K562 (cell line): ENCODE results near the gene ZZZ3. TPM values are rescaled to one million over a fixed set of nuclear protein-coding genes. Genes with fewer than 3 reads are reported as not detected.
A peak's percentile ranks its signal among the peaks of the same experiment; 100 is the strongest.

ENCODE experiments used
- ARHGAP35 ChIP-seq: fragments of 450-650 bp; IDR thresholded peaks from 2 replicates; pipeline ENCODE4 v1.6.1; 2018; ENCODE audit not compliant: partially characterized antibody
- ARID4B ChIP-seq: sonication (generic); formaldehyde crosslinking; IDR thresholded peaks from 2 replicates; pipeline ENCODE4 v1.8.0; 2022; ENCODE audit warnings: mild to moderate bottlenecking, missing genetic modification reagents
- CAMTA2 ChIP-seq: fragments of 250-450 bp; sonication (Bioruptor Pico); conservative IDR thresholded peaks from 2 replicates; pipeline ENCODE4 v1.5.1; 2022
- FOXJ2 ChIP-seq: fragments of 200-800 bp; sonication (Bioruptor generic); IDR thresholded peaks from 2 replicates; pipeline ENCODE4 v1.6.1; 2016; ENCODE audit warnings: missing genetic modification characterization, missing compliant biosample characterization
- HDAC2 ChIP-seq: fragments of 450-650 bp; IDR thresholded peaks from 2 replicates; pipeline ENCODE4 v1.6.1; 2016; ENCODE audit warnings: mild to moderate bottlenecking
- LARP7 ChIP-seq: fragments of 450-650 bp; IDR thresholded peaks from 2 replicates; pipeline ENCODE4 v1.6.1; 2016
- PML ChIP-seq: IDR thresholded peaks from 2 replicates; pipeline ENCODE4 v1.6.1; 2012; ENCODE audit warnings: low read length, inconsistent platforms
- PRDM10 ChIP-seq: fragments of 450-650 bp; IDR thresholded peaks from 2 replicates; pipeline ENCODE4 v1.6.1; 2018; ENCODE audit not compliant: partially characterized antibody
- TCF15 ChIP-seq: fragments of 250-450 bp; sonication (Bioruptor Pico); IDR thresholded peaks from 2 replicates; pipeline ENCODE4 v1.8.0; 2022; ENCODE audit warnings: moderate library complexity, mild to moderate bottlenecking, inconsistent platforms
- TFAP4 ChIP-seq: sonication (generic); formaldehyde crosslinking; IDR thresholded peaks from 2 replicates; pipeline ENCODE4 v1.8.0; 2022; ENCODE audit warnings: missing genetic modification reagents, mild to moderate bottlenecking, moderate library complexity, borderline replicate concordance
- ZBTB8A ChIP-seq: fragments of 450-650 bp; IDR thresholded peaks from 2 replicates; pipeline ENCODE4 v1.6.1; 2018; ENCODE audit warnings: mild to moderate bottlenecking, moderate library complexity; ENCODE audit not compliant: partially characterized antibody
- polyA plus RNA-seq, 8 experiments: library from polyadenylated mRNA; depleted of rRNA in 4 of 8; stranded (reverse) in 5 of 8; unstranded in 3 of 8; fragments of >200 nt; fragmentation: Nextera tagmentation in 2 of 8; fragmentation: Illumina TruSeq in 1 of 8; extraction: Ambion mirVana in 2 of 8; extraction: Trizol in 1 of 8; gene quantifications; 2 replicates each; pipeline versions ENCODE4 v1.2.1 to v1.2.3, GENCODE V29; 2011 to 2014; ENCODE audit warnings: inconsistent platforms in 1 of 8, missing spikeins in 1 of 8
- total RNA-seq, 7 experiments: library from RNA; depleted of rRNA in 6 of 7; stranded (reverse); fragments of >200 nt in 6 of 7; fragmentation: Illumina TruSeq in 2 of 7; extraction: Trizol in 2 of 7; gene quantifications; 2 replicates each; pipeline versions ENCODE4 v1.2.1 to v1.2.3, GENCODE V29; 2011 to 2021; ENCODE audit warnings: low replicate concordance in 1 of 7
- TF ChIP-seq, protein P1 (sequence below): fragments of 450-650 bp; IDR thresholded peaks from 2 replicates; pipeline ENCODE4 v1.6.1; 2016
- TF ChIP-seq, protein P2 (sequence below), 2 experiments: fragments of 450-650 bp in 1 of 2; sonication (generic) in 1 of 2; formaldehyde crosslinking; conservative IDR thresholded peaks; 2 replicates each; pipeline versions ENCODE4 v1.4.0 to v1.8.1; 2020 to 2022; ENCODE audit warnings: mild to moderate bottlenecking in 1 of 2, missing genetic modification reagents in 1 of 2
- TF ChIP-seq, protein P3 (sequence below): sonication (generic); formaldehyde crosslinking; IDR thresholded peaks from 2 replicates; pipeline ENCODE4 v1.8.0; 2022; ENCODE audit warnings: mild to moderate bottlenecking, missing genetic modification reagents

ZZZ3 gene
- total and polyA plus RNA-seq, 9 of the 15 experiments (the other 6 are each of a cell fraction or from before 2014, with no cell fraction given), result 13.9 to 64.0 (median 36.7) TPM

DNA sequence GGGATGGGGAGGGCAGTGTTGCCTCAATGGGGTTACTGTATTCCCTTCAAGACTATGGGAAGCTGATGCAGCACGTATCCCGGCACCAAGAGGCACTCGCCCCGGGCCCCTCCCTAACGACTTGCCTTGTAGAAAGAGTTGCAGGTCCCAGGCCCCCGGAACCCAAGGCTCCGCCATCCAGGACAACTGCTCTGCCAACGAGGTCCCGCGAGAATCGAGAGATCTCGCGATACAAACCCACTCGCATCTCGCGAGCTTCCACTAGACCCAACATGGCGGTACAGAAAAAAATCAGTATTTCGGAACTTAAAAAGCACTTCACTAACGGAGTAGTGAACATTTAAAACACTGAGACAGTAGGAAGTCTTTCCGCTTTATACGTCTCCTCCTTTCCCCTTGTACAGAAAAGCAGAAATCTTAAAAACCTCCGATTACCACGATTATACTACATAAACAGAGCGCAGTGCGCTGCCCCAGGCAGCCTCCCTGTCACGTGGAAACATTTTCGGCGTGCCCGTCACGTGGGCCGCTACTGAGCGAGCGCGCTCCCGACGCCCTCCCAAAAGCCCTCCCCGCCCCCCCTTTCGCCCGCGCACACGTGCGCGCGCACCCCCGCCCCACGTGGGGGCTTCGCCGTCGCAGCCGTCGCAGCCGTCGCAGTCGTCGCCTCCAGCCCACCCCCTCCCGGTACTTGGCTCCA, at the start of gene ZZZ3 (continued):
- TF ChIP-seq ARID4B (peak; percentile 56; the same call in 1 of the 2 replicates), PRDM10 (peak; percentile 82), FOXJ2 (tag) (peak; percentile 80), ARHGAP35 (peak; percentile 95), PML (peak; percentile 49; the same call in 1 of the 2 replicates), ZBTB8A (no peak), HDAC2 (peak; percentile 45; the same call in 1 of the 2 replicates), LARP7 (no peak), CAMTA2 (CRISPR knock-in tag) (no peak), TCF15 (no peak), TFAP4 (CRISPR knock-in tag) (peak; percentile 65; the same call in 1 of the 2 replicates)
- TF ChIP-seq, protein P1, sequence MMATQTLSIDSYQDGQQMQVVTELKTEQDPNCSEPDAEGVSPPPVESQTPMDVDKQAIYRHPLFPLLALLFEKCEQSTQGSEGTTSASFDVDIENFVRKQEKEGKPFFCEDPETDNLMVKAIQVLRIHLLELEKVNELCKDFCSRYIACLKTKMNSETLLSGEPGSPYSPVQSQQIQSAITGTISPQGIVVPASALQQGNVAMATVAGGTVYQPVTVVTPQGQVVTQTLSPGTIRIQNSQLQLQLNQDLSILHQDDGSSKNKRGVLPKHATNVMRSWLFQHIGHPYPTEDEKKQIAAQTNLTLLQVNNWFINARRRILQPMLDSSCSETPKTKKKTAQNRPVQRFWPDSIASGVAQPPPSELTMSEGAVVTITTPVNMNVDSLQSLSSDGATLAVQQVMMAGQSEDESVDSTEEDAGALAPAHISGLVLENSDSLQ, result no peak
- TF ChIP-seq, protein P2, sequence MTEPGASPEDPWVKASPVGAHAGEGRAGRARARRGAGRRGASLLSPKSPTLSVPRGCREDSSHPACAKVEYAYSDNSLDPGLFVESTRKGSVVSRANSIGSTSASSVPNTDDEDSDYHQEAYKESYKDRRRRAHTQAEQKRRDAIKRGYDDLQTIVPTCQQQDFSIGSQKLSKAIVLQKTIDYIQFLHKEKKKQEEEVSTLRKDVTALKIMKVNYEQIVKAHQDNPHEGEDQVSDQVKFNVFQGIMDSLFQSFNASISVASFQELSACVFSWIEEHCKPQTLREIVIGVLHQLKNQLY (CRISPR knock-in tag; conservative IDR thresholded peaks at IDR 0.05), result no peak
- TF ChIP-seq, protein P3, sequence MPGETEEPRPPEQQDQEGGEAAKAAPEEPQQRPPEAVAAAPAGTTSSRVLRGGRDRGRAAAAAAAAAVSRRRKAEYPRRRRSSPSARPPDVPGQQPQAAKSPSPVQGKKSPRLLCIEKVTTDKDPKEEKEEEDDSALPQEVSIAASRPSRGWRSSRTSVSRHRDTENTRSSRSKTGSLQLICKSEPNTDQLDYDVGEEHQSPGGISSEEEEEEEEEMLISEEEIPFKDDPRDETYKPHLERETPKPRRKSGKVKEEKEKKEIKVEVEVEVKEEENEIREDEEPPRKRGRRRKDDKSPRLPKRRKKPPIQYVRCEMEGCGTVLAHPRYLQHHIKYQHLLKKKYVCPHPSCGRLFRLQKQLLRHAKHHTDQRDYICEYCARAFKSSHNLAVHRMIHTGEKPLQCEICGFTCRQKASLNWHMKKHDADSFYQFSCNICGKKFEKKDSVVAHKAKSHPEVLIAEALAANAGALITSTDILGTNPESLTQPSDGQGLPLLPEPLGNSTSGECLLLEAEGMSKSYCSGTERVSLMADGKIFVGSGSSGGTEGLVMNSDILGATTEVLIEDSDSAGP (CRISPR knock-in tag), result no peak
